HCEC 1CT (cell line): ENCODE data around the gene PNMT.

Experiments
- DNase-seq: peaks from one replicate; pipeline ENCODE4 v3.0.0-alpha.2; 2017

PNMT gene

DNA sequence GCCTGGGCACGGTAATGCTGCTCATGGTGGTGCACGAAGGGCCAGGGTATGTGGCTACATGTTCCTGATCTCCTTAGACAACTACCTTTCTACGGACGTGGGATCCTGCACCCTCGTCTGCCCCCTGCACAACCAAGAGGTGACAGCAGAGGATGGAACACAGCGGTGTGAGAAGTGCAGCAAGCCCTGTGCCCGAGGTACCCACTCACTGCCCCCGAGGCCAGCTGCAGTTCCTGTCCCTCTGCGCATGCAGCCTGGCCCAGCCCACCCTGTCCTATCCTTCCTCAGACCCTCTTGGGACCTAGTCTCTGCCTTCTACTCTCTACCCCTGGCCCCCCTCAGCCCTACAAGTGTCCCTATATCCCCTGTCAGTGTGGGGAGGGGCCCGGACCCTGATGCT lies 43.6 kb downstream of the PNMT start:
- no peak for DNase-seq

DNA sequence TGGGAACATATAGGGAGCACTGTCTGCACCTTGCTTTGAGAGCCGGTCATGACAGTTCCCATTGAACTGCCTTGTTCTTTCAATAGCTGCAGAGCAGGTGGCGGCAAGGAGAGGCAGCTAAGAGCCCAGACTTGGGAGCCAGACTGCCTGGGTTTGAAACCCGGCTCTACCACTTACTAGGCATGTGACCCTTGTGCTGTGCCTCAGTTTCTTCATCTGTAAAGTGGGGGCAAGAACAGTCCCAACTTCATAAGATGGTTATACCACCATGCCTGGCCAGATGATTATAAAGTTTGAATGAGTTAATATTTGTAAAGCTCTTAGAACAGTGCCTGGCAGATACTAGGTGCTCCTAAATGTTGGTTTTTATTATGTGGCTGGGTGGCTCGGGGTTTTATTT lies 46.0 kb downstream of the PNMT start:
- DNase-seq = no peak

- DNase-seq = no peak
These were observed 47.3 kb downstream of the PNMT start for GRCh38 chr17:39715375-39716072.

- DNase-seq = no peak
These were observed 48.0 kb downstream of the PNMT start for GRCh38 chr17:39716073-39716818.

DNA sequence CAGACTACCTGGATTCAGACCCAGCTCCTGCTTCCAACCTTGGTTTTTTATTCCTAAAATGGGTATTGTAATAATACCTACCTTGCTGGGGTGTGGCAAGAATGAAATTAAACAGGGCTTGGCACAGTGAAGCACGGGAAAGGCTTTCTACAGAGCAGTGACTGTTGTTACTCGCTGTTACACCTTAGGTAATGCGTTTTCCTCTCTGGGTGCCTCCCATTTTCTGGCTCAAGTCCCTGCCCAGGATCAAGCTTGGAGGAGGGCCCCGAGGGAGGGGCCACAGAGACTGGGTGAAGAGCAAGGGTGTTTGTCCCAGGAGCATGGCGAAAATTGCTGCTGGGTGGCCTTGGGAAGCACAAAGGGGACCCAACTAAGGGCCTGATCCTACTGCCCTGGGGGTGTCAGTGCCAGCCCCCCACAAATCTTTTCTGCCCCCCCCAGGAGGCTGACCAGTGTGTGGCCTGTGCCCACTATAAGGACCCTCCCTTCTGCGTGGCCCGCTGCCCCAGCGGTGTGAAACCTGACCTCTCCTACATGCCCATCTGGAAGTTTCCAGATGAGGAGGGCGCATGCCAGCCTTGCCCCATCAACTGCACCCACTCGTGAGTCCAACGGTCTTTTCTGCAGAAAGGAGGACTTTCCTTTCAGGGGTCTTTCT lies 48.8 kb downstream of the PNMT start:
- no peak for DNase-seq

DNA sequence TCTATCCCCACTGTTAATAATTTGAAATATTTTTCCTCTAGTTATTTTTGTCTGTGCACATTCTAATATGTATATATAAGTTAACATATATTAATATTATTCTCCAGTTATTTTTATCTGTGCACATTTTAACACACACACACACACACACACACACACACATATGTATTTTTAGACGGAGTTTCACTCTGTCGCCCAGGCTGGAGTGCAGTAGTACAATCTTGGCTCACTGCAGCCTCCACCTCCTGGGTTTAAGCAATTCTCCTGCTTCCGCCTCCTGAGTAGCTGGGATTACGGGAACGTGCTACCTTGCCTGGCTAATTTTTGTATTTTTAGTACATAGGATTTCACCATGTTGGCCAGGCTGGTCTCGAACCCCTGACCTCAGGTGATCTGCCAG lies 49.4 kb downstream of the PNMT start:
- DNase-seq = no peak

- DNase-seq = no peak
These were observed 51.5 kb downstream of the PNMT start for GRCh38 chr17:39719563-39720355.
